Myometrial cell (primary cell): Measurements from ENCODE around the gene CHI3L2. TPM values are rescaled to one million over a fixed set of nuclear protein-coding genes. Genes with fewer than 3 reads are reported as not detected.

Experiments used
- total RNA-seq: library from RNA; depleted of rRNA; stranded (reverse); fragments of >200 nt; gene quantifications from 2 replicates; pipeline ENCODE4 v1.2.3, GENCODE V29; 2015

CHI3L2 gene, protein sequence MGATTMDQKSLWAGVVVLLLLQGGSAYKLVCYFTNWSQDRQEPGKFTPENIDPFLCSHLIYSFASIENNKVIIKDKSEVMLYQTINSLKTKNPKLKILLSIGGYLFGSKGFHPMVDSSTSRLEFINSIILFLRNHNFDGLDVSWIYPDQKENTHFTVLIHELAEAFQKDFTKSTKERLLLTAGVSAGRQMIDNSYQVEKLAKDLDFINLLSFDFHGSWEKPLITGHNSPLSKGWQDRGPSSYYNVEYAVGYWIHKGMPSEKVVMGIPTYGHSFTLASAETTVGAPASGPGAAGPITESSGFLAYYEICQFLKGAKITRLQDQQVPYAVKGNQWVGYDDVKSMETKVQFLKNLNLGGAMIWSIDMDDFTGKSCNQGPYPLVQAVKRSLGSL
- total RNA-seq = 0.53 TPM in 1 of 2 replicates, not detected in the other

DNA sequence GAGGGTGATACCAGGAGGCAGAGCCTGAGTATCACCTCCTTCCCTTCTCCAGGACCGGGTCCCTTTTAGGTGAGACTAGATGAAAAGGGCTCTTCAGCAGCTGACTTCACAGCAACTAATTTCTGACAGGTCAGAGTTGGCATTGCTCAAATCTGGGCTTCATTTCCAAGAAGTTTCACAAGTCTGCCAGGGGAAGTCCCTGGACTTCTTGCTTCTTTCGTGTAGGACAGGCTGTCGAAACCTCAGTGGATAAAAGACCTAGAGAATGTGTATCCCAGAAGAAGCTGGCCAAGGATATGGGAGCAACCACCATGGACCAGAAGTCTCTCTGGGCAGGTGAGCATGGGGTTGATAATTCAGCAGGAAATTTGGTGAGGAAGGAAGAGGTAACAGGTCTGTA, at the start of gene CHI3L2:
TSS of gene CHI3L2 (plus strand) at position 280 of the 400 bp plus-strand sequence. CDS start at position 297, 17 bp downstream.

DNA sequence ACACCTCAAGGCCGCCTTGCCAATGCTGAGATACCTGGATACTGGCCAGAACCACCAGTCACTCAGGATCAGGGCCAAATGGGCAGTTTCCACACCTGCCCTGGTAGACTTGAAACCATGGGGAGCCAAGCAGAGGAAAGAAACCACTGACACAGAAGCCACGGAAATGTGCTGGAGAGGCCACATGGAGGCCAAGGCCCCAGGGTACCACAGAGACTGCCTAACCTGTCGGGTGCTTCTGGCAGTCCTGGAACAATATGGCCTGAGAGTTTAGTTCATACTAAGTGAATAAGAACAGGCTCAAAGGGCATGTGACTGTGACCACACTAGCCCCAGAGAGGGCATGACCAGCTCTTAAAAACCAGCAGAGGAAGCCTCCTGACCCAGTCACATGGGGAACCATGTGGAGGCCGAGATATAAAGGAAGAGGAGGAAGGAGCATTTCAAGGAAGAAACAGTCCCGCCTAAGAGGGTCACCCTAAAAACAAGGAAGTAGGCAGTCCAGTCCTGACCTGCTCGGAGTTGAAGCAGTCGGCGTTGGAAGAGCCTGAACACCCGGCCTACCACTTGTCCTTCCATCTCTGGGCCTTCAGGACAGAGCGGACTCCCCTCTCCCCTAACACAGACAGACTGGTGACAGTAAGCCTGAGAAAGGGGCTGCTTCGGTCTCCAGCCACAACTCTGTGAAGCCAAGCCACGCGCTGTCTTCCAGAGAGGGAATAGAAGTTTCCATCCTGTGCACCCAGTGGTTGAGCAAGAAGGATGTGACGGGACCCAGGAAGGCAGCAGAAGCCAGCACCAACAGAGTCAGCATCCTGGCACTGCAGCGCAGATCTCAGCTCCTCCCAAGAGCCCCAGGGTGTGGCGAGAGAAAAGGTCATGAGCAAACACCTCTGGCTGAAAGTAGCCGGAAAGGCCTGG, 27.4 kb upstream of the CHI3L2 start, which contains the start of gene DENND2D:
TSS of gene DENND2D (minus strand) at position 766 of the 921 bp plus-strand sequence. CDS start at position 579, 187 bp downstream.

DNA sequence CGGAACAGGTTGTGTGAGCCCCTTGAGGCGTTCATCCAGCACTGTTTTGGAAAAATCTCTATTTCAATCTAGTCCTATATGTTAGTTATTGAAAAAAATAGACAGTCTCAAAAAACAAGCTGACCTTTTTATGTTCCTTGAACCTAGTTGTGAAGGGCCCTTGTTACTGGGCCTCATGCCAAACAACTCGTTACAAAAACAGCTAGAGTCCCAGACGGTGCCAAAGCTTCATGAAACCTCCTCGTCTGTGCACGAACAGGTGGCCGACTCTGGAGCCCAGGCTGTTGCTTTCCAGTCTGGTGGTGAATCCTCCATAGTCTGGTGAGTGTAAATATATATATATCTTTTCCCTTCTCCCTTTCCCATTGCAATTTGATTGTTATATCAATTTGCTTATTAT, 63.1 kb downstream of the CHI3L2 start, which contains the start of gene CHIA:
TSS of gene CHIA (plus strand) at position 222 of the 400 bp plus-strand sequence. CDS start 19,617 bp downstream, outside the sequence.

Other genes with a start within 250 kb of the CHI3L2 start
- gene DRAM2, start 87.6 kb upstream of the CHI3L2 start, total RNA-seq = 69.5 and 73.7 TPM in 2 replicates
- 23.6 and 27.1 TPM in 2 replicates for gene CEPT1, start 87.5 kb upstream of the CHI3L2 start, total RNA-seq
- gene DENND2D, start 27.1 kb upstream of the CHI3L2 start, total RNA-seq = 1.1 and 2.0 TPM in 2 replicates
- gene CHIA, start 63.1 kb downstream of the CHI3L2 start, total RNA-seq = not detected in 2 replicates
- gene OVGP1, start 200.0 kb downstream of the CHI3L2 start, total RNA-seq = under 0.01 and 0.18 TPM in 2 replicates
- gene WDR77, start 221.5 kb downstream of the CHI3L2 start, total RNA-seq = 44.7 and 63.7 TPM in 2 replicates
- 225 and 262 TPM in 2 replicates for gene ATP5PB, start 221.8 kb downstream of the CHI3L2 start, total RNA-seq
- gene C1orf162, start 246.3 kb downstream of the CHI3L2 start, total RNA-seq = 0.53 and 1.2 TPM in 2 replicates